SU-DHL-6 (cell line): ENCODE data around the gene ATP5MC3.

ENCODE experiments used
- H2AFZ ChIP-seq: fragments of 200-600 bp; sonication (generic); 2 replicates; pipeline ENCODE4 v1.6.1; 2014; ENCODE audit warnings: low read depth, mild to moderate bottlenecking, moderate library complexity, mixed read lengths, antibody characterized with exemption, low read length; ENCODE audit not compliant: severe bottlenecking
- H3F3A ChIP-seq: fragments of 200-600 bp; shearing (Covaris generic); 2 replicates; pipeline ENCODE4 v1.6.0; 2016; ENCODE audit warnings: antibody characterized with exemption, mild to moderate bottlenecking; ENCODE audit not compliant: insufficient read depth
- H3K27ac ChIP-seq: fragments of 200-600 bp; sonication (generic); 2 replicates; pipeline ENCODE4 v1.5.1; 2016; ENCODE audit warnings: low read depth, mild to moderate bottlenecking, low read length, moderate library complexity, mixed read lengths
- H3K27me3 ChIP-seq: fragments of 200-600 bp; sonication (generic), shearing (Covaris generic); 2 replicates; pipeline ENCODE4 v1.6.0; 2014; ENCODE audit warnings: mild to moderate bottlenecking, low read length
- H3K36me3 ChIP-seq: fragments of 200-600 bp; sonication (generic); 2 replicates; pipeline ENCODE4 v1.6.1; 2014; ENCODE audit warnings: mild to moderate bottlenecking, low read length, mixed read lengths
- H3K4me2 ChIP-seq: fragments of 300-600, 200-600 bp; shearing (Covaris generic), sonication (generic); 2 replicates; pipeline ENCODE4 v1.6.0; 2014; ENCODE audit warnings: low read length, low read depth, mild to moderate bottlenecking; ENCODE audit not compliant: poor library complexity, severe bottlenecking
- H3K4me3 ChIP-seq: fragments of 200-600 bp; sonication (generic); 2 replicates; pipeline ENCODE4 v1.5.1; 2014; ENCODE audit warnings: antibody characterized with exemption, low read length, mild to moderate bottlenecking, mixed read lengths; ENCODE audit not compliant: insufficient read depth, poor library complexity, severe bottlenecking
- H3K79me2 ChIP-seq: fragments of 200-600 bp; sonication (generic); 2 replicates; pipeline ENCODE4 v1.6.1; 2014; ENCODE audit warnings: mild to moderate bottlenecking, low read length, moderate library complexity; ENCODE audit not compliant: insufficient read depth
- H3K9ac ChIP-seq: fragments of 200-600 bp; sonication (generic); 2 replicates; pipeline ENCODE4 v1.7.0; 2014; ENCODE audit warnings: mild to moderate bottlenecking, low read length
- H3K9me2 ChIP-seq: fragments of 200-600 bp; sonication (generic); replicated peaks from 2 replicates; pipeline ENCODE4 v1.6.1; 2014; ENCODE audit warnings: low read length; ENCODE audit not compliant: insufficient read depth
- H3K9me3 ChIP-seq: fragments of 200-600 bp; sonication (generic); 2 replicates; pipeline ENCODE4 v1.6.1; 2014; ENCODE audit warnings: low read length, mixed read lengths; ENCODE audit not compliant: insufficient read depth
- H4K20me1 ChIP-seq: fragments of 200-600 bp; sonication (generic); 2 replicates; pipeline ENCODE4 v1.6.1; 2014; ENCODE audit warnings: low read depth, mild to moderate bottlenecking, antibody characterized with exemption, low read length, moderate library complexity, mixed read lengths
- CTCF ChIP-seq: fragments of 200-600 bp; sonication (generic); IDR thresholded peaks from one replicate; pipeline ENCODE4 v1.5.1; 2017; ENCODE audit warnings: antibody characterized with exemption, mild to moderate bottlenecking, low read length, moderate library complexity; ENCODE audit not compliant: insufficient read depth, poor library complexity, severe bottlenecking
- EZH2phosphoT487 ChIP-seq: fragments of 200-600 bp; sonication (generic), shearing (Covaris generic); conservative IDR thresholded peaks from 2 replicates; pipeline ENCODE4 v1.6.1; 2018; ENCODE audit warnings: mild to moderate bottlenecking, antibody characterized with exemption, low read length, moderate library complexity, mixed read lengths

The ATP5MC3 gene

GRCh38 chr2:175136334-175137215 lies 44.9 kb downstream of the ATP5MC3 start:
- H3K27ac ChIP-seq, result no peak overlapping the region
- H3K9me3 ChIP-seq, result no peaks in the 10 kb centered on the region
- H2AFZ ChIP-seq, result no peak overlapping the region
- H3K9ac ChIP-seq, result no peak overlapping the region
- peaks cover 21% of the 10 kb centered on the region; the same call in 1 of the 2 replicates for H3K36me3 ChIP-seq
- no peaks in the 10 kb centered on the region for H3K9me2 ChIP-seq
- H3K4me3 ChIP-seq, result no peak overlapping the region
- H3K27me3 ChIP-seq, result no peaks in the 10 kb centered on the region
- TF ChIP-seq CTCF, result no peak
- no peak for TF ChIP-seq EZH2phosphoT487
- peaks cover 50% of the 10 kb centered on the region for H3K79me2 ChIP-seq
- no peaks in the 10 kb centered on the region for H3F3A ChIP-seq
- no peak overlapping the region for H3K4me2 ChIP-seq
- no peaks in the 10 kb centered on the region for H4K20me1 ChIP-seq

GRCh38 chr2:175135862-175136261 lies 45.6 kb downstream of the ATP5MC3 start:
- Histone ChIP-seq H3K36me3 (peaks cover 21% of the 10 kb centered on the region; the same call in 1 of the 2 replicates), H3K27me3 (no peaks in the 10 kb centered on the region), H3K4me3 (no peak overlapping the region), H3K79me2 (peaks cover 48% of the 10 kb centered on the region), H4K20me1 (no peaks in the 10 kb centered on the region), H2AFZ (no peak overlapping the region), H3K27ac (no peak overlapping the region), H3K9ac (no peak overlapping the region), H3F3A (no peaks in the 10 kb centered on the region), H3K9me3 (no peaks in the 10 kb centered on the region), H3K9me2 (no peaks in the 10 kb centered on the region), H3K4me2 (no peak overlapping the region)
- TF ChIP-seq CTCF, result no peak
- TF ChIP-seq EZH2phosphoT487, result no peak

GRCh38 chr2:175135177-175135576 lies 46.3 kb downstream of the ATP5MC3 start:
- Histone ChIP-seq H3K79me2 (peaks cover 42% of the 10 kb centered on the region), H3K9ac (no peak overlapping the region), H3K36me3 (peaks cover 21% of the 10 kb centered on the region; the same call in 1 of the 2 replicates), H2AFZ (no peak overlapping the region), H3K9me3 (no peaks in the 10 kb centered on the region), H3K9me2 (no peaks in the 10 kb centered on the region), H3K4me3 (no peak overlapping the region), H3F3A (no peaks in the 10 kb centered on the region), H3K27ac (no peak overlapping the region), H3K4me2 (no peak overlapping the region), H3K27me3 (no peaks in the 10 kb centered on the region), H4K20me1 (no peaks in the 10 kb centered on the region)
- no peak for TF ChIP-seq EZH2phosphoT487
- TF ChIP-seq CTCF, result no peak
